Parathyroid adenoma (tissue), 2 donors: ENCODE measurements around the gene SMIM32.

Experiments used
- H2AFZ ChIP-seq: fragments of 300-600 bp; sonication (generic); one replicate; pipeline ENCODE4 v1.7.0; 2017; ENCODE audit warnings: antibody characterized with exemption, mild to moderate bottlenecking
- H3K27ac ChIP-seq: fragments of 300-600 bp; sonication (generic); one replicate; pipeline ENCODE4 v1.7.0; 2017
- H3K27me3 ChIP-seq: fragments of 300-600 bp; sonication (generic); one replicate; pipeline ENCODE4 v1.7.0; 2017; ENCODE audit warnings: low read length; ENCODE audit not compliant: control insufficient read depth, insufficient read depth
- H3K36me3 ChIP-seq: fragments of 300-600 bp; sonication (generic); one replicate; pipeline ENCODE4 v1.7.0; 2017; ENCODE audit warnings: low read length; ENCODE audit not compliant: control insufficient read depth, insufficient read depth
- H3K4me1 ChIP-seq: fragments of 300-600 bp; sonication (generic); one replicate; pipeline ENCODE4 v1.7.0; 2017; ENCODE audit warnings: control low read depth
- H3K4me2 ChIP-seq: fragments of 300-600 bp; sonication (generic); one replicate; pipeline ENCODE4 v1.7.0; 2017; ENCODE audit warnings: low read length
- H3K4me3 ChIP-seq: fragments of 300-600 bp; sonication (generic); one replicate; pipeline ENCODE4 v1.7.0; 2017; ENCODE audit warnings: low read depth, low read length
- H3K79me2 ChIP-seq: fragments of 300-600 bp; sonication (generic); one replicate; pipeline ENCODE4 v1.7.0; 2017; ENCODE audit warnings: control low read depth
- H3K9ac ChIP-seq: fragments of 300-600 bp; sonication (generic); one replicate; pipeline ENCODE4 v1.7.0; 2017; ENCODE audit warnings: mild to moderate bottlenecking
- H3K9me3 ChIP-seq: fragments of 300-600 bp; sonication (generic); one replicate; pipeline ENCODE4 v1.7.0; 2017; ENCODE audit warnings: low read length; ENCODE audit not compliant: control insufficient read depth
- CTCF ChIP-seq: fragments of 300-600 bp; sonication (generic); IDR thresholded peaks from one replicate; pipeline ENCODE4 v1.7.0; 2017; ENCODE audit warnings: antibody characterized with exemption, mild to moderate bottlenecking
- donor health status: primary hyperparathyroidism.

The SMIM32 gene

GRCh38 chr5:136226401-136226800 lies 33.4 kb upstream of the SMIM32 start:
- Histone ChIP-seq H3K27ac (no peak overlapping the region), H3K4me1 (no peaks in the 10 kb centered on the region), H3K9me3 (no peaks in the 10 kb centered on the region), H3K9ac (no peak overlapping the region), H3K79me2 (no peaks in the 10 kb centered on the region), H3K4me2 (no peak overlapping the region), H3K4me3 (no peak overlapping the region), H3K27me3 (no peaks in the 10 kb centered on the region), H2AFZ (no peak overlapping the region), H3K36me3 (no peaks in the 10 kb centered on the region)
- no peak for TF ChIP-seq CTCF

DNA sequence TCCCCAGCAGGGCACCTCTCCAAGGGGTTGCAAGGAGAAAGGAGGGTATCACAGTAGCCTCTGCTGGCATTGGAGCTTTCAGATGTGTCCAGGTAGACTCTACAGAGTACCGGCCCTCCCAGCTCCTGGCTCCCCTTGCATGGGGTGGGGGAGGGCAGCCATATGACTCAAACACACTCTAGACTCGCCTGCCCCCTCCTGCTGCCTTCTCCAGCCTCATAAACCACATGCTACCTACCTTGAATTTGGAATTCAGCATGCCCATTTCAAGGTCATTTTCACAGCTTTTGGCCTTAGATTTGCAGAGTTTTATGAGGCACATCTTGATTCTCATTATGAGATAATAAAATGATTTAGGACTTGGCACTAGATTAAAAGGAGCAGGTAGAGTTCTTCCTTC lies 32.8 kb upstream of the SMIM32 start:
- Histone ChIP-seq H3K9me3 (no peaks in the 10 kb centered on the region), H3K27ac (no peak overlapping the region), H3K4me2 (no peak overlapping the region), H3K79me2 (no peaks in the 10 kb centered on the region), H3K4me1 (no peaks in the 10 kb centered on the region), H3K36me3 (no peaks in the 10 kb centered on the region), H3K9ac (no peak overlapping the region), H3K27me3 (no peaks in the 10 kb centered on the region), H2AFZ (no peak overlapping the region), H3K4me3 (no peak overlapping the region)
- no peak for TF ChIP-seq CTCF

GRCh38 chr5:136222580-136223235 lies 29.7 kb upstream of the SMIM32 start:
- Histone ChIP-seq H3K4me1 (no peaks in the 10 kb centered on the region), H3K27me3 (no peaks in the 10 kb centered on the region), H3K4me2 (no peak overlapping the region), H3K79me2 (no peaks in the 10 kb centered on the region), H2AFZ (no peak overlapping the region), H3K4me3 (no peak overlapping the region), H3K27ac (no peak overlapping the region), H3K36me3 (no peaks in the 10 kb centered on the region), H3K9me3 (no peaks in the 10 kb centered on the region), H3K9ac (no peak overlapping the region)
- TF ChIP-seq CTCF: no peak

DNA sequence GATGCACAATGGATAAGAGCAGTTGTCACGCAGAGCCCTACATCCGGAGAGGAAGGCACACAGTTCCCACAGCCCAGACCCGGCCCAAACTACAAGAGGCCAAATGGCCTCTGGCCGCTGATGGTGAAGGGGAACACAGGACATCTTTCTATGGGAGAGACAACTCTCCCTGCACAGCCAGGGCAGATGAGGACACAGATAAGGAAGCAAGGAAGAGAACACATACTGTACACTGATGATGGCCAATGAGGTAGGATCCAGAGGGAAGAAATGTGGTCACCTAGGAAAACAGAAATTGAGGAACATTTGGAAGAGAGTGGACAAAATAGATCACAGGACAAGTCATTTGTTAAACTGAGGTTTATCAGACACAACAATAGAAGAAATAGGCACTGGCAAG lies 28.4 kb upstream of the SMIM32 start:
- no peak for TF ChIP-seq CTCF

GRCh38 chr5:136216230-136216629 lies 23.3 kb upstream of the SMIM32 start:
- no peaks in the 10 kb centered on the region for H3K27me3 ChIP-seq
- H3K27ac ChIP-seq: no peak overlapping the region
- H3K9me3 ChIP-seq: no peaks in the 10 kb centered on the region
- H3K79me2 ChIP-seq: no peaks in the 10 kb centered on the region
- no peaks in the 10 kb centered on the region for H3K4me1 ChIP-seq
- no peak overlapping the region for H3K4me2 ChIP-seq
- H3K4me3 ChIP-seq: no peak overlapping the region
- no peaks in the 10 kb centered on the region for H3K36me3 ChIP-seq
- H3K9ac ChIP-seq: no peak overlapping the region
- no peak overlapping the region for H2AFZ ChIP-seq
- TF ChIP-seq CTCF: no peak

More for the DNA sequence above, 28.4 kb upstream of the SMIM32 start:
- Histone ChIP-seq H3K9ac (no peak overlapping the region), H3K4me1 (no peaks in the 10 kb centered on the region), H2AFZ (no peak overlapping the region), H3K27ac (no peak overlapping the region), H3K4me3 (no peak overlapping the region), H3K9me3 (no peaks in the 10 kb centered on the region), H3K27me3 (no peaks in the 10 kb centered on the region), H3K36me3 (no peaks in the 10 kb centered on the region), H3K79me2 (no peaks in the 10 kb centered on the region), H3K4me2 (no peak overlapping the region)
